ENCODE measurements around the gene SHROOM3.

GRCh38 chr4:76628251-76628650, 193.2 kb downstream of the SHROOM3 start:
- no peak for TF ChIP-seq CTCF (IDR thresholded peaks at IDR 0.05 in 8 of 11, conservative IDR thresholded peaks at IDR 0.05 in 3 of 11)
- TF ChIP-seq POLR2AphosphoS5 (IDR thresholded peaks at IDR 0.05): no peak
- TF ChIP-seq POLR2A (IDR thresholded peaks at IDR 0.05): no peak
